Measurements from ENCODE around the gene PRIM1. TPM values are rescaled to one million over a fixed set of nuclear protein-coding genes. Genes with fewer than 3 reads are reported as not detected.

PRIM1 gene
- total RNA-seq, 1 donor from 2014 or later, result 5.1 TPM

- intact Hi-C loops (cut with DNase I), result loop anchor here (2.0 to 5.0 kb wide), 2 partner anchors 37 to 41 kb away; partner anchors contain the start of genes ATP5F1B and NACA
- DNase-seq (ENCODE audit: missing footprints) (peak; percentile 99), ATAC-seq (peak; percentile 96)
These were observed 63.8 kb downstream of the PRIM1 start, which contains the start of gene PTGES3 for GRCh38 chr12:56688129-56688845. Gene PTGES3 (minus strand): TSS chr12:56688284. CDS start chr12:56687999, 285 bp downstream.

GRCh38 chr12:56687223-56688128, 64.6 kb downstream of the PRIM1 start:
- intact Hi-C loops (cut with DNase I), result loop anchor here (2.0 to 5.0 kb wide), 2 partner anchors 37 to 40 kb away; partner anchors contain the start of genes ATP5F1B and NACA
- peak; percentile 55 for ATAC-seq
- DNase-seq (ENCODE audit: missing footprints), result peak; percentile 81

- intact Hi-C loops (cut with DNase I), result loop anchor here (5.0 kb wide), 1 partner anchor 38 kb away; the partner anchor contains the start of gene ATP5F1B
- ATAC-seq, result no peak
- no peak for DNase-seq (ENCODE audit: missing footprints)
These were observed 67.3 kb downstream of the PRIM1 start for GRCh38 chr12:56684745-56685359.

- no peak for DNase-seq (ENCODE audit: missing footprints)
- intact Hi-C loops (cut with DNase I), result no loop called here
These were observed 69.8 kb downstream of the PRIM1 start for GRCh38 chr12:56682323-56682722.

More at GRCh38 chr12:56682323-56682722, 69.8 kb downstream of the PRIM1 start:
- no peak for ATAC-seq

Other genes starting within 250 kb of the PRIM1 start
- 30.2 TPM for gene RBMS2, start 230.5 kb downstream of the PRIM1 start, total RNA-seq
- gene BAZ2A, start 122.0 kb downstream of the PRIM1 start, total RNA-seq, result 31.4 TPM
- gene ATP5F1B, start 106.3 kb downstream of the PRIM1 start, total RNA-seq, result 3,152 TPM
- gene PTGES3, start 64.0 kb downstream of the PRIM1 start, total RNA-seq, result 132 TPM
- 432 TPM for gene NACA, start 27.0 kb downstream of the PRIM1 start, total RNA-seq
- gene HSD17B6, start 11.0 kb upstream of the PRIM1 start, total RNA-seq, result 0.27 TPM
- gene SDR9C7, start 182.1 kb upstream of the PRIM1 start, total RNA-seq, result not detected
- not detected for gene RDH16, start 205.3 kb upstream of the PRIM1 start, total RNA-seq